HepG2 (cell line): ENCODE measurements around the gene PKD1L1.

Experiments
- FIP1L1 ChIP-seq: fragments of 200-400 bp; formaldehyde crosslinking; IDR thresholded peaks from 2 replicates; pipeline ENCODE4 v1.6.1; 2018; ENCODE audit warnings: low read depth, mild to moderate bottlenecking, low read length, moderate library complexity, borderline replicate concordance; ENCODE audit not compliant: insufficient read depth
- NFYB ChIP-seq: sonication (generic); formaldehyde crosslinking; IDR thresholded peaks from 2 replicates; pipeline ENCODE4 v1.4.0; 2020; ENCODE audit warnings: missing genetic modification reagents
- RFX5 ChIP-seq: IDR thresholded peaks from 2 replicates; pipeline ENCODE4 v1.6.1; 2011; ENCODE audit warnings: low read depth, low read length, improper control_type of control experiment
- TF ChIP-seq, protein P1 (sequence below): sonication (generic); formaldehyde crosslinking; IDR thresholded peaks from 2 replicates; pipeline ENCODE4 v1.4.0; 2020; ENCODE audit warnings: mild to moderate bottlenecking, missing genetic modification reagents
- TF ChIP-seq, protein P2 (sequence below): sonication (generic); formaldehyde crosslinking; IDR thresholded peaks from 2 replicates; pipeline ENCODE4 v1.5.1; 2020; ENCODE audit warnings: mild to moderate bottlenecking, missing genetic modification reagents
- TF ChIP-seq, protein P3 (sequence below), 2 experiments: IDR thresholded peaks; 2 replicates each; pipeline ENCODE4 v1.6.1; 2011 to 2012; ENCODE audit warnings: low read length in 2 of 2, borderline replicate concordance in 1 of 2, low read depth in 1 of 2, mild to moderate bottlenecking in 1 of 2, moderate library complexity in 1 of 2

DNA sequence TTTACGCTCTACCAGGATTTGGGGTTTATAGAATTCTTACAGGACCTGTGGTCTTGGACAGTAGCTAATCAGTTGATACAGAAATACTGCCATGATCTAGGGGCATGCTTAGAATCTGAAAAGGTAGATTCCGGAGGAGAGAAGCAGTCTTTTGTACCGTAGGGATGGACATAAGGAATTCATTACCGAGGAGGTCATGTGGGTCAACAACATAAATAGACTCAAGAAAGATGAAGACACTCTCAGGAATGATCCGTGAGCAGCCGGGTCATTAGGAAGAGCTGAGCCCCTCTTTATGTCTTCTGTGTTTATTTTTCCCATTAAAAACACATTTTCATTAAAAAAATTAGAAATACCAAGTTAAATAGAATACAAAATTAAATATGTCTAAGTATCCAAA lies 206.3 kb downstream of the PKD1L1 start:
- TF ChIP-seq RFX5 (no peak), FIP1L1 (no peak), NFYB (no peak)
- TF ChIP-seq, protein P1, sequence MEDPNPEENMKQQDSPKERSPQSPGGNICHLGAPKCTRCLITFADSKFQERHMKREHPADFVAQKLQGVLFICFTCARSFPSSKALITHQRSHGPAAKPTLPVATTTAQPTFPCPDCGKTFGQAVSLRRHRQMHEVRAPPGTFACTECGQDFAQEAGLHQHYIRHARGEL: no peak
- TF ChIP-seq, protein P2, sequence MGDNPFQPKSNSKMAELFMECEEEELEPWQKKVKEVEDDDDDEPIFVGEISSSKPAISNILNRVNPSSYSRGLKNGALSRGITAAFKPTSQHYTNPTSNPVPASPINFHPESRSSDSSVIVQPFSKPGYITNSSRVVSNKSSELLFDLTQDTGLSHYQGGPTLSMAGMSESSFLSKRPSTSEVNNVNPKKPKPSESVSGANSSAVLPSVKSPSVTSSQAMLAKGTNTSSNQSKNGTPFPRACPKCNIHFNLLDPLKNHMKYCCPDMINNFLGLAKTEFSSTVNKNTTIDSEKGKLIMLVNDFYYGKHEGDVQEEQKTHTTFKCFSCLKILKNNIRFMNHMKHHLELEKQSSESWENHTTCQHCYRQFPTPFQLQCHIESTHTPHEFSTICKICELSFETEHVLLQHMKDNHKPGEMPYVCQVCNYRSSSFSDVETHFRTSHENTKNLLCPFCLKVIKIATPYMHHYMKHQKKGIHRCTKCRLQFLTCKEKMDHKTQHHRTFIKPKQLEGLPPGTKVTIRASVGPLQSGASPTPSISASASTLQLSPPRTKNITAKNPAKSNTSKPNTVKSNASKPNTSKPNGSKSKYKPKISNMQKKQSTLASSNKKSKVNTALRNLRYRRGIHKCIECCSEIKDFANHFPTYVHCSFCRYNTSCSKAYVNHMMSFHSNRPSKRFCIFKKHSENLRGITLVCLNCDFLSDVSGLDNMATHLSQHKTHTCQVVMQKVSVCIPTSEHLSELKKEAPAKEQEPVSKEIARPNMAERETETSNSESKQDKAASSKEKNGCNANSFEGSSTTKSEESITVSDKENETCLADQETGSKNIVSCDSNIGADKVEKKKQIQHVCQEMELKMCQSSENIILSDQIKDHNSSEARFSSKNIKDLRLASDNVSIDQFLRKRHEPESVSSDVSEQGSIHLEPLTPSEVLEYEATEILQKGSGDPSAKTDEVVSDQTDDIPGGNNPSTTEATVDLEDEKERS (CRISPR knock-in tag): no peak
- TF ChIP-seq, protein P3, sequence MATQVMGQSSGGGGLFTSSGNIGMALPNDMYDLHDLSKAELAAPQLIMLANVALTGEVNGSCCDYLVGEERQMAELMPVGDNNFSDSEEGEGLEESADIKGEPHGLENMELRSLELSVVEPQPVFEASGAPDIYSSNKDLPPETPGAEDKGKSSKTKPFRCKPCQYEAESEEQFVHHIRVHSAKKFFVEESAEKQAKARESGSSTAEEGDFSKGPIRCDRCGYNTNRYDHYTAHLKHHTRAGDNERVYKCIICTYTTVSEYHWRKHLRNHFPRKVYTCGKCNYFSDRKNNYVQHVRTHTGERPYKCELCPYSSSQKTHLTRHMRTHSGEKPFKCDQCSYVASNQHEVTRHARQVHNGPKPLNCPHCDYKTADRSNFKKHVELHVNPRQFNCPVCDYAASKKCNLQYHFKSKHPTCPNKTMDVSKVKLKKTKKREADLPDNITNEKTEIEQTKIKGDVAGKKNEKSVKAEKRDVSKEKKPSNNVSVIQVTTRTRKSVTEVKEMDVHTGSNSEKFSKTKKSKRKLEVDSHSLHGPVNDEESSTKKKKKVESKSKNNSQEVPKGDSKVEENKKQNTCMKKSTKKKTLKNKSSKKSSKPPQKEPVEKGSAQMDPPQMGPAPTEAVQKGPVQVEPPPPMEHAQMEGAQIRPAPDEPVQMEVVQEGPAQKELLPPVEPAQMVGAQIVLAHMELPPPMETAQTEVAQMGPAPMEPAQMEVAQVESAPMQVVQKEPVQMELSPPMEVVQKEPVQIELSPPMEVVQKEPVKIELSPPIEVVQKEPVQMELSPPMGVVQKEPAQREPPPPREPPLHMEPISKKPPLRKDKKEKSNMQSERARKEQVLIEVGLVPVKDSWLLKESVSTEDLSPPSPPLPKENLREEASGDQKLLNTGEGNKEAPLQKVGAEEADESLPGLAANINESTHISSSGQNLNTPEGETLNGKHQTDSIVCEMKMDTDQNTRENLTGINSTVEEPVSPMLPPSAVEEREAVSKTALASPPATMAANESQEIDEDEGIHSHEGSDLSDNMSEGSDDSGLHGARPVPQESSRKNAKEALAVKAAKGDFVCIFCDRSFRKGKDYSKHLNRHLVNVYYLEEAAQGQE (IDR thresholded peaks at IDR 0.05; ENCODE audit: borderline replicate concordance in 1 of 2, low read depth in 1 of 2, low read length in 2 of 2): no peak
